AG04449 (cell line): Measurements from ENCODE around the gene NFE2L3.

Experiments used
- CTCF ChIA-PET: fragments of 350-600 bp; formaldehyde crosslinking; extraction: SDS; loops from one replicate; lab custom pipeline; 2021; ENCODE audit warnings: antibody characterized with exemption; lab: Yijun Ruan, JAX
- POLR2A ChIA-PET: fragments of 400-600, 350-600 bp; formaldehyde crosslinking; extraction: SDS; loops from one replicate; lab custom pipeline; 2020; ENCODE audit warnings: antibody characterized with exemption, inconsistent platforms; lab: Yijun Ruan, JAX
- DNase-seq: peaks from one replicate; pipeline ENCODE4 v3.0.0-alpha.2; 2010; ENCODE audit warnings: low read depth, low spot score
- H3K4me3 ChIP-seq: 2 replicates; pipeline ENCODE4 v1.5.1; 2011; ENCODE audit warnings: low read depth, mild to moderate bottlenecking, control low read depth, low read length
- CTCF ChIP-seq: IDR thresholded peaks from one replicate; pipeline ENCODE4 v1.5.1; 2011; ENCODE audit warnings: mild to moderate bottlenecking, moderate library complexity, low read length, control low read depth, inconsistent platforms; ENCODE audit not compliant: insufficient read depth; ENCODE audit errors: missing control alignments

The NFE2L3 gene

DNA sequence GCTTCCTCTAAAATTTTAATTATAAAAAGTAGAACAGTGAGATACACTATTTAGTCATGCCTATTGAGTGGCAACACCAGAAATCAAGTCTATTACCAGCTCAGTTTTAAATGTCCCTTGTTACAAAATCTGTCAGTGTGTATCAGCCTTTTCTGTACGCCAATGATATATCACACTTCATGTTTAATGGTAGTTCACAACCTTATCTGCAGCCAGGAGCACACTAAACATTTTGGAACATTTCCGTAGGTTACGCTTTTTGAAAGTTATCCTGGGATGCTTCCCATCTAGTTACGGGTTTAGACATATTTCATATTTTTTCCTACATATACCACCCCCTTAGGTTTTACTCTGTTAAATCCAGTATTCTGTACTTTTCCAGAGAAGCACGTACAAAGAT is 43.2 kb downstream of the NFE2L3 start:
- TF ChIP-seq CTCF: no peak
- ChIA-PET CTCF (interaction anchor here (10.3 kb wide), 1 partner anchor 105 kb away, joined by 174 read pairs; no protein-coding TSS in a partner anchor), POLR2A (interaction anchor here (1.1 to 1.7 kb wide), 2 partner anchors 15 to 43 kb away, joined by 3 to 4 read pairs; partner anchors contain the start of gene NFE2L3)
- DNase-seq: no peak
- no peak overlapping the region for H3K4me3 ChIP-seq

GRCh38 chr7:26195867-26196657 is 44.1 kb downstream of the NFE2L3 start:
- DNase-seq: no peak
- TF ChIP-seq CTCF: no peak
- ChIA-PET CTCF (interaction anchor here (1.0 to 10.3 kb wide), 6 partner anchors 8 to 342 kb away, joined by 3 to 174 read pairs (median 19); no protein-coding TSS in a partner anchor), POLR2A (interaction anchor here (0.7 to 4.6 kb wide), 2 partner anchors 8 to 12 kb away, joined by 3 to 24 read pairs; no protein-coding TSS in a partner anchor)
- no peak overlapping the region for H3K4me3 ChIP-seq

GRCh38 chr7:26197153-26198115 is 45.4 kb downstream of the NFE2L3 start:
- ChIA-PET POLR2A (interaction anchor here (0.6 to 4.6 kb wide), 3 partner anchors 9 to 337 kb away, joined by 3 to 24 read pairs (median 4); no protein-coding TSS in a partner anchor), CTCF (interaction anchor here (0.8 to 10.3 kb wide), 17 partner anchors 9 to 343 kb away, joined by 3 to 174 read pairs (median 4); partner anchors contain the start of gene NFE2L3)
- peak overlapping the region; percentile 98 for H3K4me3 ChIP-seq
- no peak for DNase-seq
- no peak for TF ChIP-seq CTCF

GRCh38 chr7:26198133-26198780 is 46.3 kb downstream of the NFE2L3 start:
- no peak for DNase-seq

DNA sequence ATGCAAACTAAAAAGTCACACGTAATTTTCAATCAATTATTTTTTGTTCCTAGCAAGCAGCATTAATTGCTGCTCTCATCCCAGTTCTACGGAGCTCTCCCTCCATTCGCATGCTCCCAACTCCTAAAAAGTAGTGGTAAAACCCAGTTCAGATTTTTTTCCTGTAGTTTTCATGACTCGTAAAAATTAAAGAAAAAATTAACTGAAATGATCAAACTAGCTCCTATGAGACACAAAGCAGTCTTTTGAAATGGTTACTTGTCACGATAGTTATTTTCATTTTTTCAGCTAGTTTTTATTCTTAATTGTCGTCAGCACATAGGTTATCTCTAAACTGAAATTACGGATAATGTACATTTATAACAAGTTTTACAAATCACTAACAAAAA is 46.8 kb downstream of the NFE2L3 start:
- no peak for DNase-seq
- POLR2A ChIA-PET: interaction anchor here (1.1 to 4.6 kb wide), 4 partner anchors 10 to 342 kb away, joined by 4 to 24 read pairs (median 6); no protein-coding TSS in a partner anchor
- peak overlapping the region; percentile 98 for H3K4me3 ChIP-seq
- CTCF ChIA-PET: interaction anchor here (0.7 to 10.3 kb wide), 19 partner anchors 8 to 305 kb away, joined by 3 to 174 read pairs (median 5); no protein-coding TSS in a partner anchor
- no peak for TF ChIP-seq CTCF

More at GRCh38 chr7:26198133-26198780, 46.3 kb downstream of the NFE2L3 start:
- TF ChIP-seq CTCF: peak; percentile 34
- peak overlapping the region; percentile 98 for H3K4me3 ChIP-seq
- ChIA-PET CTCF (interaction anchor here (0.7 to 10.3 kb wide), 20 partner anchors 9 to 342 kb away, joined by 3 to 174 read pairs (median 4); partner anchors contain the start of gene NFE2L3), POLR2A (interaction anchor here (1.1 to 4.6 kb wide), 2 partner anchors 10 to 107 kb away, joined by 4 to 24 read pairs; no protein-coding TSS in a partner anchor)
